GDM1 (cell line): ENCODE results near the gene MGRN1.

Source experiments
- DNase-seq: peaks from one replicate; lab custom pipeline; 2025; lab: John Stamatoyannopoulos, UW

Gene MGRN1

DNA sequence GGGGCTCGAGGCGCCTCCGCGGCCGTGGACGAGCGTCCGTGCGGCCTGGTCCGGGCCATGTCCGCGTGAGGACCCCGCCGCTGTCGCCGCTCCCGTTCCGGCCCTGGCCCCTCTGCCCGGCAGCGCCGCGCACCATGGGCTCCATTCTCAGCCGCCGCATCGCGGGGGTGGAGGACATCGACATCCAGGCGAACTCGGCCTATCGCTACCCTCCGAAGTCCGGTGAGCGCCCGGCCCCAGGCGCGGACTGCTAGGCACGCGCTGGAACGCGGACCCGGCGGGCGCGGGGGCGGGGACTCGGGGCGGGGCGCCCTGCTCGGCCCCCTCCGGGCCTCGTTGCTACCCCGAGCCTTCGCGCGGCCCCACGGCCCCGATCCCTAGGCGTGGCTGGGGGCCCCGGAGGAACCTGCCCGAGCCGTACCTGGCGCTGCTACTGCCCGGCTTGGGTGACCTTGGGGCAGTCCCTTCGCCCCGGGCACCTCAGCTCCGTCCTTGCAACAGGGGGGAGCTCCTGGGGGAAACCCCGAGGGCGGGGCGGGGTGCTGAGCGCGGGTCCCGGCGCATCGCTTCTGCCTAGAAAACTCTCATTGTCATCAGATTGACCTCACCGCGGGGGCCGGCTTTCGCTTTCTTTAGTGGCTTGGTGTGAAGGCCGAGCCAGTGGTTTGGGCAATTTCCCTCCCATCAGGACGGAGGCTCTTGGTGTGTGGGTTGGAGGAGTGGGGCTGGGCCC lies 367 bp downstream of the MGRN1 start:
- DNase-seq: no peak

DNA sequence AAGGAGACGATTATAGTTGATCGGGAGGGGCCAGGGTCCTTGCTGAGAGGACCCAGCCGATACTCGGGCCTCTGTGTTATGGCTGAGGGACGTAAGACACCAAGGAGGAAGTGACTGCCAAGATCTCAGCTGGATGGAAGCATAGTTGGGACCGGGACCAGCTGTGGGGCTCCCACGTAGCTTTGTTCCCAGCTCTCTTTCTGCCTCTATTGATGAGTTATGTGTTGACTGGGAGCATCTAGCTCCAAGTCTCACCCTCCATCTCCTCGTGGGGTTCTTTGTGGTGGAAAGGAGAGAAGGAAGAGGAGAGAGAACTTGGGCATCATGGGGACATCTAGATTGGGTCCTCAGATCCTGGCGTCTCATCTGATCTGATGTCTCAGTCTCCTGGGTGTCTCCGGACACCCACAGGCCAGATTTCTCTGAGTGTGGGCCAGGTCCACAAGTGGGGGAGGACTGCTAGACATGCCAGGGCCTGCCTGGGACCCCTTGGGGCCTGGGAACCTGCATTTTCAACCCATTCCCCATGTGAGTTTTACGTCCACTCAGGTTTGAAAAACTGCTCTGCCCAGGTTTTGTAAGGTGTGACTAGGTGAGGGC lies 1.0 kb downstream of the MGRN1 start:
- DNase-seq: no peak

DNA sequence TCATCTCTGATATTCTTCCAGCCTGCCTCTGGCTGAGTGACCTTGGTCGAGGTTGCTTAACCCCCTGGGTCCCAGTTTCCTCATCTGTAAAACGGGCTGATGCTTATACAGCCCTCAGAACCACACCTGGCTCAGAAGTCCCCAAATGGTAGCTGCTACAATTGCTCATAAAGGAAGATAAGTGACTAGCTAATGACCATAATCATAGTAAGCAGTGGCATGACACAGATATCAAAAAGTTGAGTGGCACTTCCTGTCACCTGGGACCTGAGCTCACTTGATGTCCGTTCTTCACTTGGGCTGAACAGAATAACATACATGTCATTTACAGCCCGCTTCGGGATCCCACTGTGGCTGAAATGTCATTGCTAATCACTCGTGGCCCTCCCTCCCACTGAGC lies 1.8 kb downstream of the MGRN1 start:
- DNase-seq: no peak

DNA sequence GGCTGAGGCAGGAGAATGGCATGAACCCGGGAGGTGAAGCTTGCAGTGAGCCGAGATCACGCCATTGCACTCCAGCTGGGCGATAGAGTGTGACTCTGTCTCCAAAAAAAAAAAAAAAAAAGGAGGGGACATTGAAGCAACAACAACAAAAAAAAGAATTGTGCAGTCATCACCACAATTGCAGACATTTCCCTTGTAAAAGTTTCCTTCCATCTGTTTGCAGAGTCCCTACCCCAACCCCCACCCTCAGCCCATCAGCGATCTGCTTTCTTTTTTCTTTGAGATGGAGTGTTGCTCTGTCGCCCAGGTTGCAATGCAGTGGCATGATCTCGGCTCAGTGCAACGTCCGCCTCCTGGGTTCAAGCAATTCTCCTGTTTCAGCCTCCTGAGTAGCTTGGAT lies 3.7 kb downstream of the MGRN1 start:
- no peak for DNase-seq

DNA sequence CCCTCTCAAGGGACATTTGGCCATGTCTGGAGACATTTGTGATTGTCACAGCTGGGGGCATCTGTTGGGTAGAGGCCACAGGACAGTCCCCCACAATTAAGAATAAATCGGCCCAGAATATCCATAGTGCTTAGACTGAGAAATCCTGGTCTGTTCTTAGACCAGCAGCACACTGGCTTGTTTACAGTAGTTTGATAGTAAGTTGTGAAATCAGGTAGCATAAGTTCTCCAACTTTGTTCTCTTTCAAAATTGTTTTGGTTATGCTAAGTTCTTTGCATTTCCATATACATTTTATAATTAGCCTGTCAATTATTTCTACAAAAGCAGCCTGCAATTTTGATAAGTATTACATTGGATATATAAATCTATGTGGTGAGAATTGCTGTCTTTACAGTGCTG lies 6.8 kb downstream of the MGRN1 start:
- DNase-seq: no peak

DNA sequence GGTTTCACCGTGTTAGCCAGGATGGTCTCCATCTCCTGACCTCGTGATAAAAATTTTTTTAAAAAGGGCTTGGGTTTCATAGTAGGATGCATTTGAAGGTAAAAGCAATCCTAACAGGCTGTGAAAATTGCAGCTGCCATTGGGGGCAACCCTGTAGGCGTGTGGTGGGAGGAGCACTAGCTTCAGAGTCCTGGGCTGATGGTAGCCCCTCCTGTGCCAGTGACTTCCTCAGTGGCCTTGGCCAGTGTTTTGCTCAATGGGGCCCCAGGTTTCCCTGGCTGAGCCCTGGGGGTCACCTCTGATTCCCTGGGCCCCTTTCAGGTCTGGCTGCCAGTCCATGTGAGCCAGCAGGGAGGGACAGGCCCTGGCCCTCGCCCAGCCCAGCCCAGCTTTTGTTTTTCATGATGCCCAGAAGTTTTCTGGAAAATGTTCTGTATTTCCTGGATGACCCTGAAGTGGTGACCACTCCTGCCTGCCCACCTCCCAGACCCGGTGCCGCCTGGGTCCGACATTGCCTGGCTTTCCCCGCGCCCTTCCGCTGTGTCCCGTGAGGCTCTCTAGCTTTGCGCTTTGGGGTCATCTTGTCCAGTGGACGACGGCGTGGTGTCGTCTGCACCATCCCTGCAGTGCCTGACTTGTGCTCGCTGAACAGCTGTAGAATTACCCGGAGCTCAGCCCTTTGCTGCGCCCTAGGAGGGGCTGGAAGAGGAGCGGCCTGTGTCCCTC lies 9.4 kb downstream of the MGRN1 start:
- no peak for DNase-seq

DNA sequence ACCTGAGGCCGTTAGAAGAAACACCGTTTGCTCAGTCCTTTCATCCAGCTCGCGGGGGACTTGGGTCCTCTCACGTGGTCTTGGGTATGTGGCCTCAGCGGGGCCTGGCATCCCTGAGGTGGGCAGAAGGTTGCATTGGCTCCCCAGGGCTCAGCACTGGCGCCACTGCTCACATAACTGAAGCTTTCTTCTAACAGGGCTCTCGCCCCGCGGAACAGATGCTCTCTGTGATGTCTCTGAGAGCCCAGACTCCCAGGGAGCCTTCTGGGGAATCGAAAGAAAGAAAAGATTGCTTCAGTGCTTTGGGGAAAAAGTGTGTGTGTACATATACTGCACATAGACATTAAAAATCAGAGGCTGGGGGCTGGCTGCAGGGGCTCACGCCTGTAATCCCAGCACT lies 10.1 kb downstream of the MGRN1 start:
- DNase-seq: no peak

DNA sequence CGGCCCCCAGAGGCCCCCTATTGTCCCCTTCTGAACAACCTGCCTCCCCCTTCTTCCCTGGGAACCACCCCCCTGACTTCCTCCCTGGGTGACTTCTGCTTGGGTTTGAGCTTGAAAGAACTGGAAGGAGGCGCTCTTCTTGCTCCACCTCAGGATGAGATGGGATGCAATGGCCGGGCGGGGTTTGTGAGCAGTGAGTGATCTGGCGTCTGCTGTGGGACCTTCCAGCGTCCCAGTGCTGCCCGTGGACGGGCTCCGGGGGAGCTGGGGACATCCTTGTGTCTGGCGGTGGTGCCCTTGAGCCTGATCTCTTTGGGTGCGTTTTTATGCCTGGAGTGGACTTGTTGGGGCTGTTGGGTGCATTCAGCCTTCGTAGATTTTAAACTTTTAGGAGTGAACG lies 11.6 kb downstream of the MGRN1 start:
- no peak for DNase-seq

DNA sequence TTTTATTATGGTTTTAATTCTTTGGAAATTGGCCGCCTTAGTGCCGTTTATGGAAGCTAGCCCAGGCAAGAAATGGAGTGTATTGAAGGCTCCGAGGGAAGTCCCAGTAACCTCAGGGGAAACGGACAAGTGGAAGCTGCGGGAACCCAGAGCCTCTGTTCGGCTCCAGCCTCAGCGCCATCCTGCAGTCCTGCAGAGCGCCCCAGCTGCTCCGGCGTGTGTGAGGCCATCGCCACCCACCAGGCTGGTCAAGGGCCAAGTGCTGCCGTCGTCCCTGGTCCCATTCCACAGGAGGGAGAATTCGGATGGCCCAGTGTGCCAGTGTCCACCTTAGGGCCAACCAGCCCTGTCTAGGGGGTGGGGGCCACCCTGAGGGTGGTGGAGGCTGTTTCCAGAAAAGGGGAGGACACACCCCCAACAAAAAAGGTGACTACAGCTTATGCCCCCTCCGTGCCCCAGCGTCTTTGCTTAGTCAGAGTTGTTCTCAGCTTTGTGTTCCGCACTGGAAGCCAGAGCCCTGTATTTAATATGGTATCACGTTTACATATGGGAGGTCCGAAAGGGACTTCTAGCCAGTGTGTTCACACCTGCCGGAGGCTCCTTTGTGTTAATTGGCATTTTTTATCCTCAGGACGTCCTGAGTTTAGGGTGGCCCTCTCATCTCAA lies 13.0 kb downstream of the MGRN1 start:
- DNase-seq: no peak

DNA sequence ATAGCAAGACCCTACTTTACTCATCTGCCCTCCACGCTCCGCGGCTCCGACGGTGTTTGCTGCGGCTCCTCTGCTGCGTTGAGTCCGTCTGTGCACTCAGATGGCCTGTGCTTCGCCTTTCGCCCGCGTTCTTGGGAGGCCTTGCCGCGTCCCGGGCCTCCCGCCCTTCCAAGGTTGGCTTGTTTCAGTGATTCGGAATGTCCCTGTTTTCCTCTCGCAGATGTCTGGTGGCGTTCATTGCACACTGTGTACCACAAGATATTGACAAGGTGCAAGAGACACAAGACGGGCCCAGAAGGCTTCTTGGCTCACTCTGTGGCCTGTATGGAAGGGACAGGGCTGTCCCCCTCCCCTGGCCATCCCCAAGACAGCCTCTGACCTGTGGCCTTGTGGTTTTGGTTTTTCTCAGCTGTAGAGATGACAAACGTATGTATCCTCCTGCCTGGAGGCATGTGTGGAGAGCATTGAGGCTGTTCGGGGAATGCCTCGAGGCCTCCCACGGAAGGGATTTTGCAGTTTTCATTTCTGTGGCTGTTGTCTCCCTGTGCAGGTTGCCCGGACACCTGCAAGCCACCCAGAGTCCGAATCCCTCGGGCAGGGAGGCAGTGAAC lies 15.4 kb downstream of the MGRN1 start:
- no peak for DNase-seq

DNA sequence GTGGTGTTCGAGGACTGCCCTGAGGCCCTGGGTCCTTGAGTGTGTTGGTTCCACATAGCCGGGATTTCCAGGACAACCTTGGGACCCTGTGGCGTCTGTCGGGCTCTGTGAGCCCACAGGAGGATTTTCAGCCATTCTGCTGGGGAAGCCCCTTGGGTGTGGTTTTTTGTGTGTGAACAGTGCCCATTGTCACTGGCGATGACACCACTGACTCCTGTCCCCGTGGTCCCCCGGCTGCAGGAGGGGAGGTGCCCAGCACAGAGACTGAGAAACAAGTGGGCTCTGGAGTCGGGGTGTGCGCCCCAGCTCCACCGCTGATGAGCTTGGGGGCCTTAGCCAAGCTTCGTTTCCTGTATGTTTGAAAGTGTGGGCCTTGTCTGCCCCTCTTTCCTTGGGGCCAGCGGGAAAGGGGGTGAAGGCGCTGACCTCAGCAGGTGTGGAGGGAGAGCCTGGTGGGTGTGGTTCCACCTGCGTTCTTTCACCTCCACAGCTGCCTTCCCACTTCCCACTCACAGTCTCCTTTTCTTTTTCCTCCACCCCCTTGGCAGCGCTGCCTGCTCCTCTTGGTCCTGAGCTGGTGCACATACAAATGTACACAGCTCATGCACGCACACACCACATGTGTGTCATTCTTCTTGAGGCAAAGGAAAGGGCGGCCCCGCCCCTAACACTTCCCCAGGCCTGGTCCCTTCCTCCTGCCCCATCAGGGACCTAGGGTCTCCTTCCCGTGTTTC lies 16.1 kb downstream of the MGRN1 start:
- no peak for DNase-seq

DNA sequence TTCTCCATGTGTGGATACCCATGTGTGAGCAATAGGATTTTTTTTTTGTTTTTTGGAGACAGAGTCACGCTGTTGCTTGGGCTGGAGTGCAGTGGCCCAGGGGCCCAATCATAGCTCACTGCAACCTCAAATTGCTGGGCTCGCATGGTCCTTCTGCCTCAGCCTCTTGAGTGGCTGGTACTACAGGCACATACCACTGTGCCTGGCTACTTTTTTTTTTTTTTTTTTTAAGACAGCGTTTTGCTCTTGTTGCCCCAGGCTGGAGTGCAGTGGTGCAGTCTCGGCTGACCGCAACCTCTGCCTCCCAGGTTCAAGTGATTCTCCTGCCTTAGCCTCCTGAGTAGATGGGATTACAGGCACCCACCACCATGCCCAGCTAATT lies 16.7 kb downstream of the MGRN1 start:
- DNase-seq: no peak

DNA sequence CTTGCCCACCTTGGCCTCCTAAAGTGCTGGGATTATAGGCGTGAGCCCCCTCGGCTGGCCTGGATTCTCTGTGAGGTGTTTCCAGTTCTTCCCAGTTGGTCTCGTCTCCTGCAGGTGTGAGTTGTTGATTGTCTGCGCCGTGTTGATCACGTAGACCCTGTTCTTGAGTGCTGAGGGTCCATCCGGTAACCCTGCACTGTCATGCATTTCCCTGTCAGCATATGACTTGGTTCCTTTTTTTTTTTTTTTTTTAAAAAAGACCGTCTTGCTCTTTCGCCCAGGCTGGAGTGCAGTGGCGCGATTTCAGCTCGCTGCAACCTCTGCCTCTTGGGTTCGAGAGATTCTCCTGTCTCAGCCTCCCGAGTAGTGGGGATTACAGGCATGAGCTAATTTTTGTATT lies 17.3 kb downstream of the MGRN1 start:
- DNase-seq: no peak

DNA sequence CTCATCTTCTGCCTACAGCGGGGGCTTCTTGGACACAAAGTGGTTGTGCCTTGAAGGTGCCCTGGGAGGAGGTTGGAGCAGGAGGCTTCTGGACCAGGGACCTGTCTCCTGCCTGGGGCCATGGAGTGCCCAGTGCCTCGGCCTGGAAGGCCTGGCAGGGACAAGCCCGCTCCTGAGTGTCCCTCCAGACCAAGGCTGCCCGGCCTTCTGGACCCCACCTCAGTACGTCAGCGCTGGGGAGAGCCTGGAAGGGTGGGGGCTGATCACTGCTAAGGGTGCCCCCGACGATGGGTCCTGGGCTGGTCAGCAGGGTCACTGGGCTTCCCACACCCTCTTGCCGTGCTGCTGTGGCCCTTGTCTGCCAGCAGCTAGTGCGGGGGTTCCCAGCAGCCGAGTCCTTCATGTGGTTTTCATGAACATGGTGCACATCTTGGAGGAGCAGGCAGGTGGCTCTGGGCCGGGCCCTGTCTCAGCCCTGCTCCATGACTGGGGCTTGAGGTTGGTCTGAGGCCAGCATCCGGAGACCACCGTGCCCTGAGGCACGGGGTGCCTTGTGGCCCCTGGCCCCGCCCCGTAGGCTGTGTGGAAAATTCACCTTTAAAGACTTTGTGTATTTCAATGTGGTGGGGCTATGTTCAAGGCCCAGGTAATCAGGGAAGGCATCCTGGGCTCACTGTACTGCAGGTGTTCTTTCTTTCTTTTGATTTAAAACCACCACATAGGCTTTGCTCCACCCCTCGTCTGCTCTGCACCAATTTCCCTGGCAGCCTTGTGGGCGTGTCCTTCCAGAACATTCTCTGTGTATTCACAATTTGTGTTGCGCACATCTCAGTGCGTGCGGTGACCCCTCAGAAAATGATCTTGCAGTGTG lies 22.4 kb downstream of the MGRN1 start:
- no peak for DNase-seq

DNA sequence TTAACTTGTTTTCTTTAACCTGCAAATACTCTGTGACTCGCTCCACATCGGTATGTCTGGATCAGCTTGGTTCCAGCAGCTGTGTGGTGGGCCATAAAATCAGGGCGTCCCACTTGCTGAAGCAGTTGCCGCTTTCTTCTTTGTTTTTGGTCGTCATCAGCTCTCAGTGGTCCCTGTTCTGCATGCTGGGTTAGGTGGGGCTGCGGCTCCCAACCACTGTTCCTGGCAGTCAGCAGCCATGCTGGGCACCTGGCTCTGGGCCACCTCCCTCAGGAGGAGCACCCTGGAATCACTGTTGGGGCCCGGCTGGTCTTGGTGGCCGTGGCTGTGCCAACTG lies 23.0 kb downstream of the MGRN1 start:
- DNase-seq: no peak

DNA sequence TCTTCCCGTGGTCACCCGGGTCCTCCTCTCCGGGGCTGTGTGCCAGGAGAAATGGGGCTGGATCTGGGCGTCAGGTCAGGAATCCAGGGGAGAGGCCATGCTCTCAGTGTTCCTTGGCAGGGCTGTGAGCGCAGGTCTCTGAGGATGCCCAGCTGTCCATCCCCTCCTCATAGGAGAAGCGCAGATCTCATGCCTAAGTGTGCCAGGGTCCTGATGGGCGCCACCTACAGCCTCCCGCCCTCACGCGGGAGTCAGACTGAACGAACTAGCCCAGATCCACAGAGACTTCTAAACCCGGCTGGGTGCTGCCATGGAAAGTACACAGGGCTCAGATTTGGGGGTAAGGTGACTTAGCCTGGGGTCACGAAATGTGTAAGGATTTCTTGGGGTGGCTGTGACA lies 24.3 kb downstream of the MGRN1 start:
- DNase-seq: no peak

DNA sequence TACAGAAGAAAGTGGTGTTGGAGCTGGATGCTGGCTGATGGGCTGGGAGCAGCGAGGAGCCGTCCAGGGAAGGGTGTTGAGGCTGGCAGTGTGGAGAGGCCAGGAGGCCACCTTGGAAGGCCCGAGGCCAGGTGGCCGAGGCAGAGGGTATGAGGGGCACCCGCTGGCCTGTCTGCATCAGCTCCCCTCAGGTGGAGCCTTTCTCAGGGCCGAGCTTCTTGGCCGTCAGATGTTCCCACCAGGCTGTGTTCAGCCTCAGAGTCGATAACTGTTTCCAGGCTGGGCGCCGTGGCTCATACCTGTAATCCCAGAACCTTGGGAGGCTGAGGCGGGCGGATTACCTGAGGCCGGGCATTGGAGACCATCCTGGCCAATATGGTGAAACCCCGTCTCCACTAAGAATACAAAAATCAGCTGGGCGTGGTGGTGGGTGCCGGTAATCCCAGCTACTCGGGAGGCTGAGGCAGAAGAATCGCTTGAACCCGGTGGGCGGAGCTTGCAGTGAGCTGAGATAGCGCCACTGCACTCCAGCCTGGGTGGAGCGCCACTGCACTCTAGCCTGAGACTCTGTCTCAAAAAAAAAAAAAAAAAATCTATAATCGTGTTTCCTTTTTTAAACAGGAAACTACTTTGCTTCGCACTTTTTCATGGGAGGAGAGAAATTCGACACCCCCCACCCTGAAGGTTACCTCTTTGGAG lies 25.3 kb downstream of the MGRN1 start:
- DNase-seq: no peak

DNA sequence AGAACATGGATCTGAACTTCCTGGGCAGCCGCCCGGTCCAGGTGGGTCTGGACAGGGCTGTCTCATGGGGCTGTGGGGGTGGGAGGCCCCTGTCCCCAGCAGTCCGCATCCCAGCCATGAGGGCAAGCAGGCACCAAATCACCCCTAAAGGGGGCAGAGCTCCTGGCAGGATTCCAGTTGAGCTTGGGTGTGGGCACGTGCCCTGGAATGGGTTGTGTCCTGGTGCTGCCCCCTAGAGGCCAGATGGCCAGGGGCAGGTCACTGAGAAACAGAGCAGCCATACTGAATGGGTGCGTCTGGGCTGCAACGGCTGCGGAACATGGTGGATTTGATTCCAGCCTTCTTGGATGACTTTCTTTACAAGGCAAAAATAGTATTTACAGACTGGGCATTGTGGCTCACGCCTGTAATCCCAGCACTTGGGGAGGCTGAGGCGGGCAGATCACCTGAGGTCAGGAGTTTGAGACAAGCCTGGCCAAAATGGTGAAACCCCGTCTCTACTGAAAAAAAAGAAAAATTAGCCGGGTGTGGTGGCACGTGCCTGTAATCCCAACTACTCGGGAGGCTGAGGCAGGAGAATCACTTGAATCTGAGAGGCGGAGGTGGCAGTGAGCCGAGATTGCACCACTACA lies 25.9 kb downstream of the MGRN1 start:
- peak; percentile 64 for DNase-seq

DNA sequence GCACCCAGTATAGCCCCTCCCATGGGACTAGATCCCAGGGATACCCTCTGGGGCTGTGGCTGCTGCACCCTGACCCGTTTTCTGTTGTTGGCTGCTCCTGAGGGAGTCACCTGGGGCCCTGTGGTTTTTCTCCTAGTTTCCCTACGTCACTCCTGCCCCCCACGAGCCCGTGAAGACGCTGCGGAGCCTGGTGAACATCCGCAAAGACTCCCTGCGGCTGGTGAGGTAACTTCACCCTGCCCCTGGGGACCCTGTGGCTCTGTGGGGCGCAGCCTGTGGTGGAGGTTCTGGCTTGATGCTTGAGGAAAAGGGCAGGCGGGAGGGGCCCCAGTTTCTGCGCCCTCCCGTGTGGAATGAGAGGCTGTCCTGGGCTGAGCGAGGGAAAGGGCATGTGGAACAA lies 27.2 kb downstream of the MGRN1 start:
- DNase-seq: no peak

DNA sequence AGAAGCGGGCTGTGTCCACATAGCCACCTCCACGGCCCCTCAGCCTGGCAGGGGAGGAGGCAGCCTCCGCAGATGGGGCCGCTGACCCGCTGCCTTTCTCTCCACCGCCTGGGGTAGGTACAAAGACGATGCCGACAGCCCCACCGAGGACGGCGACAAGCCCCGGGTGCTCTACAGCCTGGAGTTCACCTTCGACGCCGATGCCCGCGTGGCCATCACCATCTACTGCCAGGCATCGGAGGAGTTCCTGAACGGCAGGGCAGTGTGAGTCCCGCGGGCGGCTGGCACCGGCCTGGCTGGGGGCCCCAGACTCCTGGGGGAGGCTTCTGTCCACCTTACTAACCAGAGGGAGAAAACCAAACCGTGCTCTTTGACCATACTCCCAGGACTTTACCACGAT lies 27.9 kb downstream of the MGRN1 start:
- DNase-seq: no peak
